NCI-H128 (cell line): ENCODE data around the gene CACNA2D3.

ENCODE experiments used
- DNase-seq: peaks from one replicate; lab custom pipeline; 2025; ENCODE audit not compliant: unreplicated experiment; lab: John Stamatoyannopoulos, UW

CACNA2D3 gene

DNA sequence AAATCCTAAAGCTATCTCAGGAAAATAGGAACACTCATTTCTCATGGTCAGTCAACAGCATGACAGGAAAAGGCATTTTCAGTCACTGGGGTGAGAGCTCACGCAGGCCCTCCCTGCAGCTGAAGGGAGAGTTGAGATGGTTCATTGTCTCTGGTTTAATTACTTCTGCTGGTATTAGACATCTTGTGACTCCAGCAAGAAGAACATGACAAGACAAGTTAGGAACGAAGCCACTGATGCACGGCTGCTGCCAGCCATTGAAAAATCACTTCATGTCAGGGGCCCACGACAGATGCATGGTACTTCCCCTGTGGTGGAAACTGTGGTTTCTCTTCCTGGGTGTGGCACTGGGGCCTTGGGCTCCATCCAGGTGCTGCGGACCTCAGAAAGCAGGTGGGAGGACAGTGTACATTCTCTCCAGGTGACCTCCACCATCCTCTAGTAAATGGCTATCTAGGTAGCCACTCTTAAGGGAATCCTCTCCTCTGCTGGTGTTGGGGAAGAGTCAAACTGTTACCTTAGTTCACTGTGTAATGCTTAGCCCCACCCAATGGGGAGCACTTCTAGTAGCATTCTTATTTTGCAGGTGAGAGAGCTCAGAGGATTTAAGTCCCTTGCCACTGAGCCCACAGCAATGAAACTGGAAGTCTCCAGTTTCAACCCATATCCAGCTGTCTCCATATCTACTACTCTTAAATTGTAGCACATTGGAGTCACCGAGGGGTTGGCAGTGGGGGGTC lies 531.3 kb downstream of the CACNA2D3 start:
- DNase-seq: no peak

DNA sequence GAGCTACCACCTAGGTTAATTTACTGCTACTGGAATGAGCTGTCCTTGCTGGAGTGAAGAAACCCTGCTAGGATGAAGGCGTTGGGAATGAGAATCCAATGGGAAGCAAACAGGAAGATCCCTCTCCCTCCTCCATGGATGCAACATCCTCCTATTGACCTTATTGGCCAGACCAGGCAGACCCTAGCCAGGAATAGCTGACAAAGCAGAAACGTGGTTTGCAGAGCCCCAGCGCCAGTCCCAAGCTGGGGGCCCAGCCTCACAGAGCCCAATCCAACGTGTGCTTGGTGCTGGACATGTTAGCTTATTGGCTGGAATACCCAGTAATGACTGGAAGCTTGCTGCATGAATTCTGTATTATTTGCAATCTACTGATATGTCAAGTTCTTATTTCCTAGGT lies 532.4 kb downstream of the CACNA2D3 start:
- DNase-seq: no peak

DNA sequence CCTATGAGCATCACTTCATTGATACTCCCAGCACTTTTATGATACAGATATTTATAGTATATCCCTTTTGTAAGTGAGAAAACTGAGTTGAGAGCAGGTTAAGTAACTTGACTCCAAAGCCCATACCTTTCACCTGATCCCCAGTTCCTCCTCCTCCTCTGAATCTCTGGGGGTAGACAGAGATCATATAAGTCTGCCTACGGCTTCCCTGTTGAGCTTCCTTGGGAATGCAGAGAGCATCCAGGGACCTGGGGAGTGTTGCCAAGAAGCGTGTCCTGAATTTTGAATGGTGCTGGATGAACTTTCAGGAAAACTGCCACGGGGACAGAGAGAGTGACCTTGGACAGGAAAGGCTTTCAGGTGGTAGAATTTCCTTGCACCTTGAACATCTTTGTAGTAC lies 537.0 kb downstream of the CACNA2D3 start:
- DNase-seq: no peak

DNA sequence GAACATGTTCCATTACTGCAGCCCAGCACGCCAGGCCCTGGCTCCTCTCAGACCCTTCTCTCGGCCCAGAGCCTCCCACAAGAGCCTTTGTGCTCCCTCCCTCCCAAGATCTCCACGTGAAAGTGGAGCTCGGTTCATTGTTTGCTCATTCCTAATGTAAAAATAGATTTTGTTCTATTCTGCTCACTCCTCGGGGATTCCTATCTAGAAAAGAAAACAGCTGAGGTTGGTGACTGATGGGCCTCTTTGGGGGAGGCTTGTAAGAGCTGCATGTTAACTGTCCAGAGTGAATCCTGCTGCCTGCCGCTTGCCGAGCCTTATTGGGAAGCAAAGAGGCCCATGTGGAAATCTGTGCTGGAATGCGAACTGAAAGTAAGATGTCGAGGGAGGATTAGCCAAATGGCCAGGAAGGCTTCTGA lies 538.4 kb downstream of the CACNA2D3 start:
- DNase-seq: no peak

DNA sequence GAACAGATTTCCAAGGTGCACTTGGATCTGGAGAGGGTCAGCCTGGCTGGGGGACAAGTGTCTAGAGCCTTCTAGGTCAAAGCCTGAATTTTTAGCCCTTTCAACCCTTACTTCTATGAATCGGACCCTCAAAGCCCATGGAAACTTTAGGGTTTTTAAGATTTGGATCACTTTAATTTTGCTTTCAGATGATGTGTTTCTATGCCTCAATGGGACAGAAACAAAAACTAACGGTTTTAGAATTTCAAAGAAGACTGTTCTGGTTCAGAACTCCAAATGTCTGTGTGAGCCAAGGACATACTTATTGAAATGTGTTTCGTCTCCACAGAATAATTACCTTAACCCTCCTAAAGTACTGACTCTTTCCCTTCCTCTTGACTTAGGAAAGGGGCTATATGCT lies 538.8 kb downstream of the CACNA2D3 start:
- no peak for DNase-seq

DNA sequence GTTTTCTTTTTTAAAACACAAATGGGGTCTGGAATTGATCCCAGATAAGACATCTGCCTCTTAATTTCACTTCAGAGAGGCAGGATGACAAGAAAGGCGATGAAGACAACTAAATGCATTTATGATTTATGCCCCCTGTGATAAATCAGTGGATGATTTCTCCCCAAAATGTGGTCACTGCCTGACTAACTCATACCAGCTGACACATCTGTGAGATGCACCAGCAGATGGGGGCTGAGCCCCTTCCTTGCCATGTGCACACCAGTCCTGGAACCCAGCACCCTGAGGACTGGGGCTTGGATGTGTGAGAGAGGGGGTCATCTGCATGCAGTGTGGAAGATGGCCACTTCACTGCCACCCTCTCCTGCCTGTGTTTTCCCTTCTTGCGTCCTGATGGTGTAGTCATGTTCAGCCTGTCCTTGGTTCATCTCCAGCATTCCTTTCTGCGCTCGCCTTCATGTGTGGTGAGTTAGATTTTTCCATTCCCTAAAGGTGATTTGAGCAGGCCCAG lies 541.2 kb downstream of the CACNA2D3 start:
- no peak for DNase-seq

DNA sequence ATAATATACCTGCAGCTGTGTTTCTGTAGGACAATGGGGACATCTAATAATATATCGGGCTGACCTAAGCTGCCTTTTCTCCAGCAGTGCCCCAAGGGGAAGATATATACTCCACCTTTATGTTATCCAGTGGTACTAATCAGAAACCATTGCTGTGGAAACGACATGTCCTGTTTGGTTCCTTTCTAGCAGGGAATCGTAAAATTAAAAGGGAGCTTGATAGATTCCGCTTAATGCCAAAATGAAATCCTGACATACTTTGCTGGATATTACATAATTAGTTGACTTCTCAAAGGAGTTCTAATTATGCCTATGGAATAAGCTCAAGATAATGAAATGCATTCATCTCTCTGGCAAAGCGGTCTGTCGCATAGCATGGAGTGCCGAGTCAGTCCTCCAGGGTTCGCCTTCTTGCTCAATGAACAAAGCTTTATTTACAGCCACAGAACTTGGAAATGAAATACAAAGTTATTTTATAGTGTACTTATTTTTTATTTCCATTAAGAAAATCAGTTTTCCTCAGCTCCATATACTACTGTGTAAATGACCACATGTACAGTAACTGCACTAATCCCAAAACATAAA lies 542.8 kb downstream of the CACNA2D3 start:
- DNase-seq: no peak

DNA sequence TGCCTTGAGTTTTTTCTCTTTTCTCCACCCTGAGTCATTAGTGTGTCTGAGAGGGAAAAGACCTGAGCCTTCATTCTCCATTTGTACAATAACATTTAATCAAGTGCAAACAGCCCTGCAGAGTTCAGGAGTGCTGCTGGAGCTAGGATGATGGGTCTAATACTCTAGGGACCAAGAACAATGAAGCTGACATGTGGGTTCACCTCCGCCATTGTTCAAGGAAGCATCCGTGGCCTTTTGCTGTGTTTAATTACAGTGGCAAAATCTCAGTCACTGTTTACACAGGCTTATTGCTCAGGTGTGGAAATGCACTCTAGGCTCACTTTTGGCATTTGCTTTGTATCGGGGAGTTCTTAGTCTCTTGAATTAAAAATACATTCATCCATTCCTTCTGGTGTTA lies 545.9 kb downstream of the CACNA2D3 start:
- peak; percentile 21 for DNase-seq

DNA sequence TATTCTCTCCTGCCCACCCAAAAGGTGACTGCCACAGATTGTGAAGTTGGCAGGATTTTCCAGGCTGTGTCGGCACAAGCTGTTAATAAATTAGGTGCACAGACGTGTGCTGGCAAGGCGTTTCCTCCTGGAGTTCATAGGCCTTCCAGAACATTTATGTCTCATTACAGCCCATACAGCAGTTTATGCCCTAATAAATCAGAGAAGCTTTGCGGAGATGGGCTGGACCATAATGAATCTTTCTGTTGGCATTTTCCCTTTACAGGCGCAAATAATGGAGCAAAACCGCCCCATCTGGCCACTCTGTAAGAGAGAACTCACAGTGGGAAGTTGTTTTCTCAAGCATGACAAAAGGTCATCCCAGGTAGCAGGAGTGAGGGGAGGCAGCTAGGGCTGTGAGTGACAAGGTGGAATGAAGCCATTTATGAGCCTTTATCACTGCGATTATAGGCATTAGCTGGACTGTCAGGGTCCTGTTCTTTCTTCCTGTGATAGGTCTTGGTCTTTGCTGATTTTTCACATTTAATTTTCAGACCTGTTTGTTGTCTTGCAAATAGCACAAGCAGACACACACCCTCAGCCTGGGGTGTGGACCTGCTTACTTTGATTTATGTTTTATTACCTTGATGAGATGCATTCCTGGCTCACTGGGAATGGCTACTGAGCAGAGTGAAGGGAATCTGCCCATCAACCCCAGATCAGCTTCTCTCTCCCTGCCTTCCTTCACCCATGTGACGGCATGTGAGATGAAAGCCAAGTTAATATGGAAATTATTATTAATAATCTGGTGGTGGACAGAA lies 548.0 kb downstream of the CACNA2D3 start:
- DNase-seq: no peak

DNA sequence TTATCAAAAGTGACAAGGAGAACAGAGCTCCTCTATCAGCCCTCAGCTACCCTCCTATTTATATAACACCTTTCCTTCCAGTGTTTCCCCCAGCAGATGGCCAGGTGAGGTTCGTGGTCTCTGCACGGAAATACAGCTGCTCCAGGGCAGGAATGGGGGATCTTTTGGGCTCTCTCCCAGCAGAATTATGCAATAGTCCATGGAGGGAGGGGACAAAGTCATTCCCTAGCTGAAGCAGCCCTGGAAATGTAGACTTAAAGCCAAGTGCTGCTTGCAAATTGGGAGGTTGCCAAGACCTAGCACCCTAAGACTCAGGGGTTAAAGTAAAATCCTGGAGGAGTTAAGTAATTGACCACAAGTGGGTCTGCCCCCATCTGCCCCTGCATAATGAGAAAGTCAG lies 549.2 kb downstream of the CACNA2D3 start:
- DNase-seq: no peak

DNA sequence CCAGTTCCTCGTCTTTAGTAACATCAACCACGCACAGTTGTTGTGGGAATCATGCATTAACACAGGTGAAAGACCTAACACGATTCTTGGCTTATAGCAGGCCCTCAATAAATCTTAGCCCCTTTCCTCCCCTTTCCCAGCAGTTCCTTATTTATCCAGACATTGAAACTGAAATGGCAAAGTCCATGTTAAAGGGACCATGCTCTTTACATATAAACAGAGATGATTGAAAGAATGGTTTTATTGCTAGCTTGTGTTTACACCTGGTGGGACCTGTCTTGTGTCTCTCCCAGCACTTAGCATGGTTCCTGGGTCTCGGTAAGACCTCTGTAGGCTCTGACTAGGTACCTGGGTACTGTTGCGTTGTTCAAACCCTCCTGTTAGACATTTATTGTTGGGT lies 553.7 kb downstream of the CACNA2D3 start:
- no peak for DNase-seq

DNA sequence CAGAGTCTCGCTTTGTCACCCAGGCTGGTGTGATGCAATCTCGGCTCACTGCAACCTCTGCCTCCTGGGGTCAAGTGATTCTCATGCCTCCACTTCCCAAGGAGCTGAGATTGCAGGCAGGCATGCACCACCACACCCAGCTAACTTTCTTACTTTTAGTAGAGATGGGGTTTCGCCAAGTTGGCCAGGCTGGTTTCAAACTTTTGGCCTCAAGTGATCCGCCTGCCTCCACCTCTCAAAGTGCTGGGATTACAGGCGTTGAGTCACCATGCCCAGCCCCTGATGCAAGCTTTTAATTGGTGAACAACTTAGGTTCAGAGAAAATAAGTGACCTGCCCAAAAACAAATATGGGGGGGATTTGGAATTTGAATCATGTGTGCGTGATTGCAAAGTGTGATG lies 559.4 kb downstream of the CACNA2D3 start:
- no peak for DNase-seq

DNA sequence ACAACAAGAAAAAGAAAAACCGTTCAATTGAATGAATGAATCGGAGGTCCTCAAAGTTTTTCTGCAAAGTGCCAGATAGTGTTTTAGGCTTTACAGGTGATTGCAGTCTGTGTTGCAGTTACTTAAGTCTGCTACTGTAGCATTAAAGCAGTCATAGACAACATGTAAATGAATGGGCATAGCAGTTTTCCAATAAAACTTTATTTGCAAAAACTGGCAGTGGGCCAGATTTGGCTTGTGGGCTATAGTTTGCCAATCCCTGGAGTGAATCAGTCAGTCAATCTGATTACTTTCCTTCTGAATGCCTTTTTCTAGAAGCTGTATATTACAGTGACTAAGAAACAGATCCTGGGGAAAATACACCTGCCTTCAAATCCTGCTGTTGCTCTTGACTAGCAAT lies 562.9 kb downstream of the CACNA2D3 start:
- no peak for DNase-seq

DNA sequence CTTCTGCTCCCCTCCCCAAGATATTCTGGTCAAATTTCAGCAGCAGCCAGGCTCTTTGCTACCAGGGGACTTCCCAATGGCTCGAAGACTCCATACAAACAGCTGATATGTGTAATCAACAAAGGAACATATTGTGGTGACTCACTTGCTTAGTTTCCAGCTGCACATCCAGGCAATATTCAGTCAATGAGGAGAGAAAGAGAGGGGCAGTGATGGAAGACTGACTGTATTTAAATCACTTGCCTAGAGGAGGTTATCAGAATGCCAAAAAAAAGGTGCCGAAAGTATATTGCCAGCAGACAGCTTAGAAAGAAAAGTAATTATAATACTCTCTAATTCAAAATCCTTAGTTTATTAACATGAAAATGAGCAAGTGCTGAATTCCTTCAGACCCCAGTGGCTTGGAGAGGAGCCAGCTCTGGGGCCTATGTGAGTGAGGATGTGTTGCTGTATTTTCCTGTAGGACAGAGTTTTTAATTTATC lies 569.0 kb downstream of the CACNA2D3 start:
- DNase-seq: no peak

DNA sequence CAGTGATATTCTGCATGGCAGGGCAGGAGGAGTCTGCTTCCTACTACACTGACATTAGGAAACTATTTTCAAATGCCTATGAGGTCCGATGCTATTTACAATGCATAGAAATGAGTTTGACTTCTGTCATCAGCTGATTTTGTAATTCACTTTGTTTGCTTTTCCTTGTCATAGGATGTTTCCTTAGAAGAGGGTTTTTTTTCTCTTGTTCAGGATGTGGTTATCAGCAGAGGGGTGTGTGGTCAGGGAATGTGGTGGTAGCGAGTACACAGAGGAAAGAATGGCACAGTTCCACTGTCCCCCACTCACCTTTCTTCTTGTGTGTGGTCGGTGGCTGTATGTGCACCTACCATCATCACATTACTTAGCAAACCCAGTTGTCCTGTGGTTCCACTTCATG lies 574.0 kb downstream of the CACNA2D3 start:
- no peak for DNase-seq

DNA sequence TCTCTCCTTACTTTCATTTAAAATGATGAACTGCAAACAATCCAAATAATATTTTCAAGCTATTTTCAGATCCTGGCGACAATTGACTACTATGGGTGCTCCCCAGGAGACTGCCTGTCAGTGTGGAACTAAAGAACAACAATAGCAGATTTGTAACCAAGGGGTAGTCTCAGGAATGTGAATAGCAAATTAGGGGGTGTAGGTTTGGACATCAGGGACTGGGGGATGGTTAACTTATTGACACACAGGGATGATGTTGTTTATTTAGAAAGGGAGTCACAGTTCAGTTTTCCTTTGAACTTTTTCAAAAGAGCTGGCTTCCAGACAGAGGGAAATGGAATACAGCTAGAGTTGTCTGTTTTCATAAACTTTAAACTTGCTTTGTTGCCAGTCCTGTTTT lies 575.7 kb downstream of the CACNA2D3 start:
- no peak for DNase-seq

DNA sequence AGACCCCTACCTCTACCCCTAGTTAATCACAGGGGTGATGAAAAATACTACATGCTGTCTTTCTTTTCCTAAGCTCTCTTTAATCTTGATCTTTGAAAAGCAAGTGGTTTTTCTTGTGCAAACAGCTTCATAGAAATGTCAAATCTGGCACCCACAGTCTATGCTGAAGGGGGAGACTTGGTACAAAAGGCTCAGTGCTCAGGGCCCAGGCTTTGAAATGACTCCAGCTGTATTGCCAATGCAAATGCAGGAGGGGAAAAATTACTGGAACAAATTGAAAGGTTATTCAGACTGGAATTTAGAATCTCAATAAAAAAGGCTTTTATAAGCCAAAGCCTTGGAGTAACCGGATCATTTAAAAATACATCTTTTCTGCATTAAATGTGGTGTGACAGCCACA lies 581.6 kb downstream of the CACNA2D3 start:
- DNase-seq: no peak

DNA sequence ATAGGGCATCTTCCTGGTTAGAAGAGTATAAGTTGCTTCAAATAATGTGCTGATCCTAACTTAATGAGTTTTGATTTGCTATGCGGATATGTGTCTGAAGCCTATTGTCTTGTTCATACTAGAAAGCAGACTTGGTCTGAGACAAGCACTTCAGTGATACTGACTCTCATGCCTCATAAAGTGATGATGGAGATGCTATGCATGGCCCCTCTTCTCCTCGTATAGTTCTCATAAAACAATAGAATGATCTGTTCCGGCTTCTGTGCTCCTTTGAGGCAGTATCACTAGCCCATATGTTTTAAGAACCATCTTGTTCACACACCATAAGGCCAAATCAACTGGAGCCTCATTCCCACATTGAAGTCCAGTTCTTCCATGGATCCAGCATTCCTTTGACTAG lies 583.4 kb downstream of the CACNA2D3 start:
- DNase-seq: no peak

DNA sequence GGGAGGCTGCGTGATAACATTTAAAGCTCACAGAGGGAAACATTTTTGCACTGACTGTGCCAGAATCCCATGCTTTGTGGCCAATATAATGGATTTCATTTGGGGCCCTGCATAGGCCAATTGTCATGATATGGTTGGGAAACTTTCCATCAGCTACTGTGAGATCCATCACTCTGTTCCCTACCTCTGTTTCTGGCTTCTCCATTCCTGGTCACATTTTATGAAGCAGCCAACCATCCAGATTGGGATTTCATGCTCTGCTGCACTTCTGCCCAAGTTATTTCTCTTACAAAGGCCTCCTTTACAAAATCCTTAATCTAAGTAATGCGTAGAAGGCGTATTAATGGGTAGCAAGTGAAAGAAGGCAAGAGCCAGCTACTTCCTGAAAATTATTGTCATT lies 584.4 kb downstream of the CACNA2D3 start:
- DNase-seq: no peak

DNA sequence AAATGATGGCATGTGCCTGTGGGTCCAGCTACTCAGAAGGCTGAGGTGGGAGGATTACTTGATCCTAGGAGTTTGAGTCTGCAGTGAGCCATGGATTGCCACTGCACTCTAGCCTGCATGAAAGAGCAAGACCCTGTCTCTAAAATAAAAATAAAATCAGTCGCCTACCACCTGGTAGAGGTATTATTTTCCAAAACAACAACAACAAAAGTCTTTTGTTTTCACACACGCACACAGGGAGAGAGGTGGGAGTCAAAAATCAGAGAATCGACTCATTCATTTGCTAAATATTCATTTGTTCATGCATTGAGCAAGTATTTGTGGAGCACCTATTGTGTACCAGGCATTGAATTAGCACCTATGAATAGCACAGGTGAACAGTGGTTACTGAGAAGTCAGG lies 587.4 kb downstream of the CACNA2D3 start:
- no peak for DNase-seq

DNA sequence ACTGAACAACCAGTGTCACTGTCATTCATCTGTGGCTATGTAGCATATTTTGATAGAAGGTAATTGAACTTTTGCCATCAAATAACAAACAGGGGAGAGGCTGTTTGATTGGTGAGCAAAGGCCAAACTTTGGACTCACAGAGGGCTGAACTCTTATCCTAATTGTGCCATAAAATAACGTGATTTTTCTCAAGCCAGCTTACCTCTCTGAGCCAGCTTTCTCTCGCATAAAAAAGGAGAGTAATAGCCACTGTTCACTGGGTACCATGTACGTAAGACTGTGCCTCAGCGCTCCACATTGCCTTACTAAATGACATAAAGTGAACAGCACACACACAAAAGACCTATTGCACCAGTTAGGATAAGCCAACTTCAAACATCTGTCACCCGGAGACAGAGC lies 588.6 kb downstream of the CACNA2D3 start:
- no peak for DNase-seq

DNA sequence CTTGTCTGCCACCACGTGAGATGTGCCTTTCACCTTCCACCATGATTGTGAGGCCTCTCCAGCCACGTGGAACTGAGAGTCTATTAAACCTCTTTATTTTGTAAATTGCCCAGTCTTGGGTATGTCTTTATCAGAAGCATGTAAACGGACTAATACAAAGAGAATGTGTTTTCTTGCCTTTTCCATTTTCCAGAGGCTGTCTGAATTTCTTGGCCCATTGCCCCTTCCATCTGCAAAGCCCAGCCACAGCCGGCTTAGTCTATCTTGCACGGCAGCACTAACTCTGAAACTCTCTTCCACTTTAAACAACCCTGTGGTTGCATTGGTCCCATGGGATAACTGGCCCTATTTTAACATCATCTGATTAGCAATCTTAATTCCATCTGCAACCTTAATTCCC lies 590.2 kb downstream of the CACNA2D3 start:
- no peak for DNase-seq
